ENCODE measurements around the gene TFPI.

Gene TFPI

GRCh38 chr2:187548656-187549055, 5.6 kb downstream of the TFPI start:
- TF ChIP-seq, protein P1, sequence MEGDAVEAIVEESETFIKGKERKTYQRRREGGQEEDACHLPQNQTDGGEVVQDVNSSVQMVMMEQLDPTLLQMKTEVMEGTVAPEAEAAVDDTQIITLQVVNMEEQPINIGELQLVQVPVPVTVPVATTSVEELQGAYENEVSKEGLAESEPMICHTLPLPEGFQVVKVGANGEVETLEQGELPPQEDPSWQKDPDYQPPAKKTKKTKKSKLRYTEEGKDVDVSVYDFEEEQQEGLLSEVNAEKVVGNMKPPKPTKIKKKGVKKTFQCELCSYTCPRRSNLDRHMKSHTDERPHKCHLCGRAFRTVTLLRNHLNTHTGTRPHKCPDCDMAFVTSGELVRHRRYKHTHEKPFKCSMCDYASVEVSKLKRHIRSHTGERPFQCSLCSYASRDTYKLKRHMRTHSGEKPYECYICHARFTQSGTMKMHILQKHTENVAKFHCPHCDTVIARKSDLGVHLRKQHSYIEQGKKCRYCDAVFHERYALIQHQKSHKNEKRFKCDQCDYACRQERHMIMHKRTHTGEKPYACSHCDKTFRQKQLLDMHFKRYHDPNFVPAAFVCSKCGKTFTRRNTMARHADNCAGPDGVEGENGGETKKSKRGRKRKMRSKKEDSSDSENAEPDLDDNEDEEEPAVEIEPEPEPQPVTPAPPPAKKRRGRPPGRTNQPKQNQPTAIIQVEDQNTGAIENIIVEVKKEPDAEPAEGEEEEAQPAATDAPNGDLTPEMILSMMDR (IDR thresholded peaks at IDR 0.05; ENCODE audit: insufficient read depth, low read depth, low read length, missing control alignments): no peak
- no peak for DNase-seq (ENCODE audit: low read depth)

GRCh38 chr2:187547353-187547979, 6.8 kb downstream of the TFPI start:
- H3K4me3 ChIP-seq (ENCODE audit: low read length): no peak overlapping the region
- TF ChIP-seq, protein P1 (IDR thresholded peaks at IDR 0.05; ENCODE audit: insufficient read depth, low read depth, low read length, missing control alignments): no peak
- DNase-seq (ENCODE audit: low read depth): peak; percentile 90

More at GRCh38 chr2:187548656-187549055, 5.6 kb downstream of the TFPI start:
- H3K4me3 ChIP-seq (ENCODE audit: low read length): no peak overlapping the region

- H3K4me3 ChIP-seq (ENCODE audit: low read length): no peak overlapping the region
- TF ChIP-seq, protein P1 (IDR thresholded peaks at IDR 0.05; ENCODE audit: insufficient read depth, low read depth, low read length, missing control alignments): no peak
- DNase-seq (ENCODE audit: low read depth): no peak
These were observed 7.4 kb downstream of the TFPI start for GRCh38 chr2:187546762-187547333.

DNA sequence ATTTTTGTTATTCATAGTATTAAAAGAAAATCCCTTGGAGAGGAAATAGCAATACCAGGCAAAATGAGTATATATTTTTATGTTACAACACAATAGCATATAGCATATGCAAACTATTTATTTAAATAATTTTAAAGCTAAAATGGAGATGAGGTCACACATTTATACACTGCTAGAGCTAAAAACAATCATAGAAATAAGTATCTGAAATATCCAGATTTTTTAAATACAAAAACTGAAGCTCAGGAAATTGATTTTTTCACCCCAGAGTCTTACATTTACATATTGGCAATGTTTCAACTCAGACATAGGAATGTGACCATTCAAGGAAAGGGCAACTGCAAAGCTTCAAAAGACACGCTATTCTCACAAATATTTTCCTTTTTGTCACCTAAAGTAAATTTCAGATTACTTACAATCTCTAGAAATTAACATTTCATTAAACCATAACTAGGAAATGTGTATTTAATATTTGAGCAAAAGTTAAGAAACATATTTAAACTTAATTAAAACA, 8.9 kb downstream of the TFPI start:
- no peak overlapping the region for H3K4me3 ChIP-seq (ENCODE audit: low read length)
- TF ChIP-seq, protein P1 (IDR thresholded peaks at IDR 0.05; ENCODE audit: insufficient read depth, low read depth, low read length, missing control alignments): no peak
- DNase-seq (ENCODE audit: low read depth): no peak

DNA sequence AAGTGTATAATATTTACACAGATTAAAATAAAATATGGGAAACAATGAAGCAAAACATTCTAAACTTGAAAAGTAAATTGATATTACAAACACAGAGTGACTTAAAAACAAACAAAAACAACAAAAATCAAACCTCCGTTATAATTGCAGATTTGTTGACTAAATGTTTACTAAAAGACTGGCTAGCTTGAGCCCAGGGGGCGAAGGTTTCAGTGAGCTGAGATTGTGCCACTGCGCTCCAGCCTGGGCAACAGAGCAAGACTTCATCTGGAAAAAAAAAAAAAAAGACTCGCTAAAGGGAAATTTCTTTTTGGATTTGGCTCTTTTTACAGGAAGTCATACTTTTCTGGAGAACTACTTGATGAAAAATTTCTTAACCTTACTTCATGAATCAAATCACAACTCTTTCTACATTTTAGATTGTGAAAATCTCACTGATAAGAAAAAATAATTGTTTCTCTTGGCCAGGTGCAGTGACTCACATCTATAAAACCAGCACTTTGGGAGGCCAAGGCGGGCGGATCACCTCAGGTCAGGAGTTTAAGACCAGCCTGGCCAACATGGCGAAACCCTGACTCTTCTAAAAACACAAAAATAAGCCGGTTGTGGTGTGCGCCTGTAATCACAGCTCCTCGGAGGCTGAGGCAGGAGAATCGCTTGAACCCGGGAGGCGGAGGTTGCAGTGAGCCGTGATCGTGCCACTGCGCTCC, 9.7 kb downstream of the TFPI start:
- no peak overlapping the region for H3K4me3 ChIP-seq (ENCODE audit: low read length)
- no peak for DNase-seq (ENCODE audit: low read depth)
- TF ChIP-seq, protein P1 (IDR thresholded peaks at IDR 0.05; ENCODE audit: insufficient read depth, low read depth, low read length, missing control alignments): no peak

DNA sequence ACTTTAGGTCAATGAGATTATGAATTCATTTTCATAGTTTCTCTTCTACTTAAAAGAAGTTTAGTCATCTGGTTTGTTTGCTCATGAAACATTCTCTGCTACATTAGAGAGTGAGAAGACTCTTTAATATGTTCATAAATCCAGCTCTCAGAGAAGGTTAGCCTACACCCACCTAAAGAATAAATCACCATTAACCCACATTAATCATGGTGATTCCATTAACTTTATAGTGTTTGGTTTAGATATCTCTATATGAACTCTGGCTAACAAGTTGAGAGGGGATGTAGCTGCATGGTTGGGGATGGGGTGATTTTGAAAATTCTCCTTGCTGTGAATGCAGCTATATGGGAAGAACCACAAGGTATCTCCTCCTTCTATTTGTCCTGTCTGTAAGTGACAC, 10.7 kb downstream of the TFPI start:
- no peak overlapping the region for H3K4me3 ChIP-seq (ENCODE audit: low read length)
- TF ChIP-seq, protein P1 (IDR thresholded peaks at IDR 0.05; ENCODE audit: insufficient read depth, low read depth, low read length, missing control alignments): no peak
- no peak for DNase-seq (ENCODE audit: low read depth)

Data from epithelial cell of esophagus (primary cell).